ENCODE results near the gene CXorf58.

The CXorf58 gene

GRCh38 chrX:23901060-23901459, 6.7 kb upstream of the CXorf58 start:
- DNase-seq (ENCODE audit: low read depth): no peak

GRCh38 chrX:23901805-23902204, 6.0 kb upstream of the CXorf58 start:
- no peak for DNase-seq (ENCODE audit: low read depth)

- no peak for DNase-seq (ENCODE audit: low read depth)
These were observed 5.4 kb upstream of the CXorf58 start for GRCh38 chrX:23902419-23902818.

- DNase-seq (ENCODE audit: low read depth): no peak
These were observed 3.7 kb upstream of the CXorf58 start for GRCh38 chrX:23904096-23904495.

- DNase-seq (ENCODE audit: low read depth): no peak
These were observed 702 bp upstream of the CXorf58 start for GRCh38 chrX:23907111-23907497.

GRCh38 chrX:23908219-23909004, 606 bp downstream of the CXorf58 start:
- DNase-seq (ENCODE audit: low read depth): no peak

- DNase-seq (ENCODE audit: low read depth): no peak
These were observed 3.5 kb downstream of the CXorf58 start for GRCh38 chrX:23911126-23911835.

- no peak for DNase-seq (ENCODE audit: low read depth)
These were observed 11.3 kb downstream of the CXorf58 start for GRCh38 chrX:23919148-23919547.

- no peak for DNase-seq (ENCODE audit: low read depth)
These were observed 12.0 kb downstream of the CXorf58 start for GRCh38 chrX:23919706-23920320.

GRCh38 chrX:23926015-23926414, 18.2 kb downstream of the CXorf58 start:
- DNase-seq (ENCODE audit: low read depth): no peak

- no peak for DNase-seq (ENCODE audit: low read depth)
These were observed 23.2 kb downstream of the CXorf58 start for GRCh38 chrX:23930894-23931604.

GRCh38 chrX:23932046-23932445, 24.2 kb downstream of the CXorf58 start:
- DNase-seq (ENCODE audit: low read depth): no peak

GRCh38 chrX:23935106-23935505, 27.3 kb downstream of the CXorf58 start:
- DNase-seq (ENCODE audit: low read depth): no peak

- DNase-seq (ENCODE audit: low read depth): no peak
These were observed 28.4 kb downstream of the CXorf58 start for GRCh38 chrX:23936180-23936579.

GRCh38 chrX:23937100-23937499, 29.3 kb downstream of the CXorf58 start:
- DNase-seq (ENCODE audit: low read depth): no peak

- no peak for DNase-seq (ENCODE audit: low read depth)
These were observed 30.9 kb downstream of the CXorf58 start for GRCh38 chrX:23938690-23939089.

GRCh38 chrX:23939203-23939602, 31.4 kb downstream of the CXorf58 start:
- DNase-seq (ENCODE audit: low read depth): no peak

GRCh38 chrX:23944234-23944633, 36.4 kb downstream of the CXorf58 start:
- DNase-seq (ENCODE audit: low read depth): no peak

- no peak for DNase-seq (ENCODE audit: low read depth)
These were observed 37.4 kb downstream of the CXorf58 start for GRCh38 chrX:23945206-23945605.

GRCh38 chrX:23952391-23952790, 44.6 kb downstream of the CXorf58 start:
- DNase-seq (ENCODE audit: low read depth): no peak

- no peak for DNase-seq (ENCODE audit: low read depth)
These were observed 45.4 kb downstream of the CXorf58 start for GRCh38 chrX:23952984-23953907.
